ENCODE results near the gene HOXD3.

GRCh38 chr2:176115883-176116813 lies 41.0 kb upstream of the HOXD3 start, which contains the start of gene HOXD10:
- TF ChIP-seq CTCF (IDR thresholded peaks at IDR 0.05) (no peak), EP300 (IDR thresholded peaks at IDR 0.05) (no peak)

All from upper lobe of left lung (tissue), 4 donors.